OCI-LY1 (cell line): ENCODE results near the gene SMAP1.

Source experiments
- H2AFZ ChIP-seq: fragments of 200-600 bp; sonication (generic), shearing (Covaris generic); 2 replicates; pipeline ENCODE4 v1.6.0; 2014; ENCODE audit warnings: antibody characterized with exemption, mild to moderate bottlenecking, low read length
- H3F3A ChIP-seq: fragments of 200-600 bp; sonication (generic), shearing (Covaris generic); 2 replicates; pipeline ENCODE4 v1.6.0; 2014; ENCODE audit warnings: mild to moderate bottlenecking, antibody characterized with exemption, low read length, moderate library complexity; ENCODE audit not compliant: insufficient read depth
- H3K27ac ChIP-seq: fragments of 200-600 bp; sonication (generic); 2 replicates; pipeline ENCODE4 v1.5.1; 2014; ENCODE audit warnings: low read length, mixed run types, mild to moderate bottlenecking, low read depth; ENCODE audit not compliant: poor library complexity, severe bottlenecking
- H3K27me3 ChIP-seq: fragments of 200-600 bp; sonication (generic); 2 replicates; pipeline ENCODE4 v1.6.0; 2014; ENCODE audit warnings: antibody characterized with exemption, mild to moderate bottlenecking, low read length, moderate library complexity; ENCODE audit not compliant: insufficient read depth
- H3K36me3 ChIP-seq: fragments of 200-600 bp; sonication (generic); 2 replicates; pipeline ENCODE4 v1.6.1; 2014; ENCODE audit warnings: mild to moderate bottlenecking, antibody characterized with exemption, low read length, moderate library complexity, mixed read lengths; ENCODE audit not compliant: insufficient read depth
- H3K4me1 ChIP-seq: fragments of 200-600 bp; sonication (generic); 2 replicates; pipeline ENCODE4 v1.5.1; 2014; ENCODE audit warnings: mild to moderate bottlenecking, low read length, moderate library complexity; ENCODE audit not compliant: insufficient read depth, severe bottlenecking
- H3K4me2 ChIP-seq: fragments of 200-600 bp; sonication (generic), shearing (Covaris generic); 2 replicates; pipeline ENCODE4 v1.6.1; 2014; ENCODE audit warnings: low read length
- H3K4me3 ChIP-seq: fragments of 200-600 bp; sonication (generic); 2 replicates; pipeline ENCODE4 v1.5.1; 2014; ENCODE audit warnings: low read length, low read depth, mild to moderate bottlenecking, mixed read lengths; ENCODE audit not compliant: poor library complexity, severe bottlenecking
- H3K79me2 ChIP-seq: fragments of 200-600 bp; shearing (Covaris generic); 2 replicates; pipeline ENCODE4 v1.6.1; 2016; ENCODE audit warnings: mixed run types, low read length, mixed read lengths; ENCODE audit not compliant: insufficient read depth
- H3K9ac ChIP-seq: fragments of 200-600 bp; sonication (generic), shearing (Covaris generic); 2 replicates; pipeline ENCODE4 v1.6.1; 2014; ENCODE audit warnings: mild to moderate bottlenecking, low read length, mixed read lengths
- H3K9me2 ChIP-seq: fragments of 200-600 bp; sonication (generic), shearing (Covaris generic); 2 replicates; pipeline ENCODE4 v1.6.1; 2014; ENCODE audit warnings: low read depth, mild to moderate bottlenecking, low read length, mixed read lengths
- H3K9me3 ChIP-seq: fragments of 200-600 bp; shearing (Covaris generic); 2 replicates; pipeline ENCODE4 v1.6.1; 2014; ENCODE audit warnings: low read length, mixed read lengths
- H4K20me1 ChIP-seq: fragments of 200-600 bp; sonication (generic), shearing (Covaris generic); 2 replicates; pipeline ENCODE4 v1.6.0; 2016; ENCODE audit warnings: mild to moderate bottlenecking, low read length; ENCODE audit not compliant: insufficient read depth
- EZH2 ChIP-seq: fragments of 200-600 bp; sonication (generic), shearing (Covaris generic); IDR thresholded peaks from 2 replicates; pipeline ENCODE4 v1.8.0; 2017; ENCODE audit warnings: borderline replicate concordance, mixed run types, mild to moderate bottlenecking, antibody characterized with exemption, low read length, moderate library complexity, mixed read lengths
- TF ChIP-seq, protein P1 (sequence below): fragments of 200-600 bp; sonication (generic), shearing (Covaris generic); IDR thresholded peaks from 2 replicates; pipeline ENCODE4 v1.5.1; 2017; ENCODE audit warnings: mild to moderate bottlenecking, antibody characterized with exemption, low read length, moderate library complexity, mixed read lengths

Gene SMAP1

DNA sequence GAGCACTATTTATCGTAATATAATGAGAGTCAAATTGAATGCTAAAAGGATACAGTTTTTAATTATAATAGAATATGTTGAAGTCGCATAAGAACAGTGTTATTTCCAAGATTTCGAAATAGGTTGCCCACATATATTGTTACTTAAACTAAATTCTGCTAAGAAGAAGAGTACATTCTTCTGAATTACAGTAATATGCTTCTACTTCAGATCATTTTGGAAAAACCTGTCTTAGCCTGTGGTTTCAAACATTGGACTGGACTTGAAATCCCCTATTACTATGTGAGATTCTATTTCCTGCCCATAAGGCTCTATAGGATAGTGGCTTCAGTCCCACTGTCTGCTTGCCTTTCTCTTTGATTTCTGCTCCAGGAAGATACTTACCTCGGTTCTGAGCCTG is 152.0 kb downstream of the SMAP1 start:
- Histone ChIP-seq H3K9me2 (no peaks in the 10 kb centered on the region), H2AFZ (no peak overlapping the region), H3K27ac (no peak overlapping the region), H3K36me3 (no peaks in the 10 kb centered on the region), H3K4me3 (no peak overlapping the region), H3K4me2 (no peak overlapping the region), H3K4me1 (peaks cover 9% of the 10 kb centered on the region), H3K9me3 (no peaks in the 10 kb centered on the region), H3K79me2 (no peaks in the 10 kb centered on the region), H3F3A (no peaks in the 10 kb centered on the region), H3K9ac (no peak overlapping the region), H4K20me1 (no peaks in the 10 kb centered on the region), H3K27me3 (no peaks in the 10 kb centered on the region)
- TF ChIP-seq, protein P1, sequence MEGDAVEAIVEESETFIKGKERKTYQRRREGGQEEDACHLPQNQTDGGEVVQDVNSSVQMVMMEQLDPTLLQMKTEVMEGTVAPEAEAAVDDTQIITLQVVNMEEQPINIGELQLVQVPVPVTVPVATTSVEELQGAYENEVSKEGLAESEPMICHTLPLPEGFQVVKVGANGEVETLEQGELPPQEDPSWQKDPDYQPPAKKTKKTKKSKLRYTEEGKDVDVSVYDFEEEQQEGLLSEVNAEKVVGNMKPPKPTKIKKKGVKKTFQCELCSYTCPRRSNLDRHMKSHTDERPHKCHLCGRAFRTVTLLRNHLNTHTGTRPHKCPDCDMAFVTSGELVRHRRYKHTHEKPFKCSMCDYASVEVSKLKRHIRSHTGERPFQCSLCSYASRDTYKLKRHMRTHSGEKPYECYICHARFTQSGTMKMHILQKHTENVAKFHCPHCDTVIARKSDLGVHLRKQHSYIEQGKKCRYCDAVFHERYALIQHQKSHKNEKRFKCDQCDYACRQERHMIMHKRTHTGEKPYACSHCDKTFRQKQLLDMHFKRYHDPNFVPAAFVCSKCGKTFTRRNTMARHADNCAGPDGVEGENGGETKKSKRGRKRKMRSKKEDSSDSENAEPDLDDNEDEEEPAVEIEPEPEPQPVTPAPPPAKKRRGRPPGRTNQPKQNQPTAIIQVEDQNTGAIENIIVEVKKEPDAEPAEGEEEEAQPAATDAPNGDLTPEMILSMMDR = no peak
- TF ChIP-seq EZH2 = no peak

DNA sequence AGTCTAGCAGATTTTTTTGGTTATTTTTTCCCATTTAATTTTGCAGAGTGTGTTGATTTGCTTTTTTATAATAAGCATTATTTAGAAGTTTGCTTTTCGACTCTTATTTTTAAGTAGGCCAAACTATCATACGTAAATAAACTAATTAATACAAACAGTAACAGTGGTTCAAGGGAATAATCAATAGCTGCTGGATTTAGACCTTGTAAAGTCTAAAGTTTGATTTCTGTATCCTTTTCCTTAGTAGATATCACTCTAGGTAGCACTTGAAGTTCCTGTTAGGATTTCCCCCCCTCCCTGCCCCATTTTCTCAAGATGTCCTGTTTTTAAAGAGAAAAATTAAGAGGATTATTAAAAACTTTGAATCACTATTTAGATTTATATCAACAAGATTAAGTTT is 153.1 kb downstream of the SMAP1 start:
- Histone ChIP-seq H3K79me2 (no peaks in the 10 kb centered on the region), H3K36me3 (no peaks in the 10 kb centered on the region), H3K9ac (no peak overlapping the region), H4K20me1 (no peaks in the 10 kb centered on the region), H3K9me3 (no peaks in the 10 kb centered on the region), H3K27ac (no peak overlapping the region), H3F3A (no peaks in the 10 kb centered on the region), H3K9me2 (no peaks in the 10 kb centered on the region), H3K4me1 (peaks cover 16% of the 10 kb centered on the region), H3K4me2 (no peak overlapping the region), H3K4me3 (no peak overlapping the region), H2AFZ (no peak overlapping the region), H3K27me3 (no peaks in the 10 kb centered on the region)
- TF ChIP-seq EZH2 = no peak
- TF ChIP-seq, protein P1 = no peak

DNA sequence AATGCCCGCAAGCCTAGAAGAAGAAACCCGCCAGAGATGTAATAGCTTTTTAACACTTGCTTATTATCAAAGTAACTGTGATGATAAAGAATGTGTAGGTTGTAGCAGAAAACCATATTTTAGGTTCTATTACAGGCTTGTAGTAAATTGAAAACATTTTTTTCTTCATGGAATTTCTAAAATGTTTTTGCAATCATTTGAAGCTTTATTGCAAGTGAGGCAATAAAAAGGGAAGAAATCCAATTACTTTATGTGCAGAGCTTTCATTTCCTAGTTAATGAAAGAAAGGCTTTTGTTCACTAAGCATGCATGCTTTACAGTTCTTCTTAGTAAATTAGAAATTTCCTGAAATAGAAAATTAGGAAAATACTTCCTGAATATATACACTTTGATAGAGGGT is 154.1 kb downstream of the SMAP1 start:
- no peak overlapping the region for H3K27ac ChIP-seq
- no peaks in the 10 kb centered on the region for H3F3A ChIP-seq
- no peaks in the 10 kb centered on the region for H4K20me1 ChIP-seq
- no peaks in the 10 kb centered on the region for H3K27me3 ChIP-seq
- H3K36me3 ChIP-seq = no peaks in the 10 kb centered on the region
- no peaks in the 10 kb centered on the region for H3K9me3 ChIP-seq
- H3K9me2 ChIP-seq = no peaks in the 10 kb centered on the region
- no peaks in the 10 kb centered on the region for H3K79me2 ChIP-seq
- no peak overlapping the region for H3K9ac ChIP-seq
- no peak overlapping the region for H2AFZ ChIP-seq
- H3K4me3 ChIP-seq = no peak overlapping the region
- H3K4me2 ChIP-seq = no peak overlapping the region
- TF ChIP-seq, protein P1 = no peak
- TF ChIP-seq EZH2 = no peak
- peaks cover 16% of the 10 kb centered on the region for H3K4me1 ChIP-seq
